Esophagus squamous epithelium (tissue), 4 donors: ENCODE measurements around the gene ZBTB4.

Source experiments
- POLR2A ChIP-seq, 4 donors: fragments of 450-650 bp; IDR thresholded peaks; one replicate each; pipeline ENCODE4 v1.6.1; 2017; ENCODE audit warnings: antibody characterized with exemption in 4 of 4, mild to moderate bottlenecking in 4 of 4, moderate library complexity in 3 of 4
- TF ChIP-seq, protein P1 (sequence below), 6 experiments: fragments of 450-650 bp in 4 of 6; fragments of 200-600 bp in 2 of 6; sonication (generic) in 2 of 6; IDR thresholded peaks; one replicate each; pipeline ENCODE4 v1.5.1; 2016 to 2019; ENCODE audit warnings: antibody characterized with exemption in 6 of 6, mild to moderate bottlenecking in 4 of 6, moderate library complexity in 4 of 6

DNA sequence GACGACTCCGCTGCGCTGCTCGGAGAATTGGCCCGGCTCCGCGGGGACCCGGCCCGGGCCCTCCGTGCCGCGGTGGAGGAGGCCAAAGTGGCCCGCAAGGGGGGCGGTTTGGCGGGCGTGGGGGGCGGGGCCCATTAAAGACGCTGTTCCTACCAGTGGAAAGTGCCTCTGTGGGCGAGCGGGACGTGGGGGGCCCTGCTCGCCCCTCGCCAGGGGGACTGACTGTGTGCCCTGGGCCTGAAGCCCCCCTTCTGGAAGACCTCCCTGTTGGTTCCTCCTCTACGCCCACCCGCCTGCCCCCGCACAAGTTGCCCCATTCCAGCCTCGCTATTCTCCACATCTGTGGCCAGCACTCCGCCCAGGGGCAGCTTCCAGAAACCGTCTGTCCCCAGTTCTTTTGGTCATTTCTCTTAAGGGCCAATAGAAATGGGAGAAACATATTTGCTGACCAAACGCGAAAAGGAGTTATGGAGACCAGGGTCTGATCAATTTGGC, 42.0 kb downstream of the ZBTB4 start:
- TF ChIP-seq POLR2A (IDR thresholded peaks at IDR 0.05): no peak
- TF ChIP-seq, protein P1, sequence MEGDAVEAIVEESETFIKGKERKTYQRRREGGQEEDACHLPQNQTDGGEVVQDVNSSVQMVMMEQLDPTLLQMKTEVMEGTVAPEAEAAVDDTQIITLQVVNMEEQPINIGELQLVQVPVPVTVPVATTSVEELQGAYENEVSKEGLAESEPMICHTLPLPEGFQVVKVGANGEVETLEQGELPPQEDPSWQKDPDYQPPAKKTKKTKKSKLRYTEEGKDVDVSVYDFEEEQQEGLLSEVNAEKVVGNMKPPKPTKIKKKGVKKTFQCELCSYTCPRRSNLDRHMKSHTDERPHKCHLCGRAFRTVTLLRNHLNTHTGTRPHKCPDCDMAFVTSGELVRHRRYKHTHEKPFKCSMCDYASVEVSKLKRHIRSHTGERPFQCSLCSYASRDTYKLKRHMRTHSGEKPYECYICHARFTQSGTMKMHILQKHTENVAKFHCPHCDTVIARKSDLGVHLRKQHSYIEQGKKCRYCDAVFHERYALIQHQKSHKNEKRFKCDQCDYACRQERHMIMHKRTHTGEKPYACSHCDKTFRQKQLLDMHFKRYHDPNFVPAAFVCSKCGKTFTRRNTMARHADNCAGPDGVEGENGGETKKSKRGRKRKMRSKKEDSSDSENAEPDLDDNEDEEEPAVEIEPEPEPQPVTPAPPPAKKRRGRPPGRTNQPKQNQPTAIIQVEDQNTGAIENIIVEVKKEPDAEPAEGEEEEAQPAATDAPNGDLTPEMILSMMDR (IDR thresholded peaks at IDR 0.05): no peak
